Fibroblast of mammary gland (primary cell): ENCODE measurements around the gene DNAH9.

Experiments
- DNase-seq: peaks from one replicate; pipeline ENCODE4 v3.0.0-alpha.2; 2010; ENCODE audit warnings: low read depth
- H3K4me3 ChIP-seq: 2 replicates; pipeline ENCODE4 v1.5.1; 2011; ENCODE audit warnings: low read depth, mild to moderate bottlenecking, low read length, moderate library complexity; ENCODE audit not compliant: control insufficient read depth
- TF ChIP-seq, protein P1 (sequence below): conservative IDR thresholded peaks from 2 replicates; pipeline ENCODE4 v1.5.1; 2011; ENCODE audit warnings: low read depth, low read length, inconsistent platforms; ENCODE audit not compliant: control insufficient read depth, insufficient read depth

DNAH9 gene

GRCh38 chr17:11990363-11990983, 392.2 kb downstream of the DNAH9 start:
- no peak for DNase-seq
- TF ChIP-seq, protein P1, sequence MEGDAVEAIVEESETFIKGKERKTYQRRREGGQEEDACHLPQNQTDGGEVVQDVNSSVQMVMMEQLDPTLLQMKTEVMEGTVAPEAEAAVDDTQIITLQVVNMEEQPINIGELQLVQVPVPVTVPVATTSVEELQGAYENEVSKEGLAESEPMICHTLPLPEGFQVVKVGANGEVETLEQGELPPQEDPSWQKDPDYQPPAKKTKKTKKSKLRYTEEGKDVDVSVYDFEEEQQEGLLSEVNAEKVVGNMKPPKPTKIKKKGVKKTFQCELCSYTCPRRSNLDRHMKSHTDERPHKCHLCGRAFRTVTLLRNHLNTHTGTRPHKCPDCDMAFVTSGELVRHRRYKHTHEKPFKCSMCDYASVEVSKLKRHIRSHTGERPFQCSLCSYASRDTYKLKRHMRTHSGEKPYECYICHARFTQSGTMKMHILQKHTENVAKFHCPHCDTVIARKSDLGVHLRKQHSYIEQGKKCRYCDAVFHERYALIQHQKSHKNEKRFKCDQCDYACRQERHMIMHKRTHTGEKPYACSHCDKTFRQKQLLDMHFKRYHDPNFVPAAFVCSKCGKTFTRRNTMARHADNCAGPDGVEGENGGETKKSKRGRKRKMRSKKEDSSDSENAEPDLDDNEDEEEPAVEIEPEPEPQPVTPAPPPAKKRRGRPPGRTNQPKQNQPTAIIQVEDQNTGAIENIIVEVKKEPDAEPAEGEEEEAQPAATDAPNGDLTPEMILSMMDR: no peak
- H3K4me3 ChIP-seq: no peak overlapping the region

GRCh38 chr17:11991461-11991860, 393.2 kb downstream of the DNAH9 start:
- no peak for DNase-seq
- H3K4me3 ChIP-seq: no peak overlapping the region
- TF ChIP-seq, protein P1: no peak

- H3K4me3 ChIP-seq: peak overlapping the region; percentile 74
- DNase-seq: peak; percentile 42
- TF ChIP-seq, protein P1: no peak
Observed at GRCh38 chr17:11996722-11997146, 398.5 kb downstream of the DNAH9 start.

DNA sequence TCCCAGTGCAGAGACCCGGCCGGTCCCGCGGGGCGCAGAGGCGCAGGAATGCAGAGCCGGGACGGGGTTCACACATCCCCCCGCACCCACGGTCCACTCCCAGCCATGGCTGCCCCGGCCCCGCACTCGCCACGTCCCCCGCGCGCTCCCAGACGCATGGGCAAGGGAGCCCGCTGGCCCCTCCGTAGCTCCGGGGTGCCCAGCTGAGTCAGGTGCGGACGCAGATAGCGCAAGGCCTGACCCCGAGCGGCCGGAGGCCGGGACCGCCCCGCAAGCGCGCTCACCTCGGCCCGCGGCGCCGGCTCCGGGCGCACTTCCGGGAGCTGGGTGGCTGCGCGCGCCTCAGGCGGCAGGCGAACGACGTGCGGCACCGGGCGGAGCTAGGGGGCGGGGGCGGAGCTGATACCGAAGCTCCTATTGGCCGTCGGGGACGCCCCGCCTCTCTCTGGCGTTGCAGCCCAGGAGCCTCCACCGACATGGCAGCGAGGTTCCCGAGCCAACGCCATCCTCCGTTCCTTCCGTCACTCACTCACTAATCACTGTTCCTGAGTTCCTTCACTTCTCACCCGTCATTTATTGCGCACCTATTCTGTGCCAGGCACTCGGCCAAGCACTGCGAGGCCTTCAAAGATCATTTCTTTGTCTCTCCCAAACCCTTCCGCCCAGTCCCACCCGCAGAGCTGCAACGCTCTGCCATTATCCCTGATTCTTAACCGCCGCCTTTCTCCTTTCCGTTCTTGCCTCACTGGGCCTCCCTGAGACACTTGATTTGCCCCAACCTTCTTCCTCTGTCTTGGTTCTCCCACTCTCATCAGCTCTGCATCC, 399.1 kb downstream of the DNAH9 start, which contains the start of gene ZNF18:
TSS of gene ZNF18 (minus strand) at position 329 of the 825 bp plus-strand sequence. CDS start 4,646 bp downstream, outside the sequence.
- peak within 1 kb of the TSS; percentile 74 for H3K4me3 ChIP-seq
- peak; percentile 87 for DNase-seq
- TF ChIP-seq, protein P1: no peak

DNA sequence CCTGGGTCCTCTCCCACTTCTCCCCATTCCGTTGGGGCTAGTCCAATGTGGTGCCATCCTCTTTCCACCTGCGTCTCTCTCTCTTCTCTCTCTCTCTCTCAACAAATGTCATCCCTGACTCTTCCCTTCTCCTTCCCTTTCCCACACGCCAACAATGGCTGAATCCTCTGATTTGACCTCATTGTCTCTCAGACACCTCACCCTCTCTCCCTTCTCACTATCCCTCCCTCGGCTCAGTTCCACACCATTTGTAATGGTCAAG, 399.6 kb downstream of the DNAH9 start:
- peak overlapping the region; percentile 62 for H3K4me3 ChIP-seq
- TF ChIP-seq, protein P1: no peak

GRCh38 chr17:11999696-12000095, 401.4 kb downstream of the DNAH9 start:
- no peak for DNase-seq
- no peak overlapping the region for H3K4me3 ChIP-seq
- TF ChIP-seq, protein P1: no peak

More for the DNA sequence above, 399.6 kb downstream of the DNAH9 start:
- no peak for DNase-seq
